ENCODE measurements around the gene TBK1. TPM values are rescaled to one million over a fixed set of nuclear protein-coding genes. Genes with fewer than 3 reads are reported as not detected.
"Not testable (repeated sequence)": the region's sequence is repeated elsewhere in the genome, so short reads cannot be mapped to it uniquely, and the experiment has no call there.

Gene TBK1
- total RNA-seq, 4 donors from 2014 or later = 15.3 to 27.5 (median 19.9) TPM

DNA sequence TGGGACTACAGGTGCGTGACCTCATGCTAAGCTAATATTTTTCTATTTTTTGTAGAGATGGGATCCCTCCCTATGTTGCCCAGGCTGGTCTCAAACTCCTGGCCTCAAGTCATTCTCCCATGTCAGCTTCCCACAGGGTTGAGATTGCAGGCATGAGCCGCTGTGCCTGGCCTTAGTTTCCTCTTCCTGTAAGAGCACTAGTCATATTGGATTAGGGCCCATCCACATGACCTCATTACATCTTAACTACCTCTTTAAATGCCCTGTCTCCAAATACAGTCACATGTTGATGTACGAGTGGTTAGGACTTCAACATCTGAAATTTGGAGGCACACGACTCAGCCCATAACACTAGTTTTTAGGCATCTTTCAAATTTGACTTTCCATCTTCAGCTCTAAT, 86.2 kb downstream of the TBK1 start:
- Histone ChIP-seq H3K4me3 (no peak overlapping the region), H3K27ac (no peak overlapping the region), H3K4me1 (no peaks in the 10 kb centered on the region), H3K9me3 (no peaks in the 10 kb centered on the region), H3K36me3 (no peaks in the 10 kb centered on the region), H3K27me3 (no peaks in the 10 kb centered on the region)
- WGBS = 74% methylated on average over 4 of the region's 4 CpGs
- TF ChIP-seq, protein P1, sequence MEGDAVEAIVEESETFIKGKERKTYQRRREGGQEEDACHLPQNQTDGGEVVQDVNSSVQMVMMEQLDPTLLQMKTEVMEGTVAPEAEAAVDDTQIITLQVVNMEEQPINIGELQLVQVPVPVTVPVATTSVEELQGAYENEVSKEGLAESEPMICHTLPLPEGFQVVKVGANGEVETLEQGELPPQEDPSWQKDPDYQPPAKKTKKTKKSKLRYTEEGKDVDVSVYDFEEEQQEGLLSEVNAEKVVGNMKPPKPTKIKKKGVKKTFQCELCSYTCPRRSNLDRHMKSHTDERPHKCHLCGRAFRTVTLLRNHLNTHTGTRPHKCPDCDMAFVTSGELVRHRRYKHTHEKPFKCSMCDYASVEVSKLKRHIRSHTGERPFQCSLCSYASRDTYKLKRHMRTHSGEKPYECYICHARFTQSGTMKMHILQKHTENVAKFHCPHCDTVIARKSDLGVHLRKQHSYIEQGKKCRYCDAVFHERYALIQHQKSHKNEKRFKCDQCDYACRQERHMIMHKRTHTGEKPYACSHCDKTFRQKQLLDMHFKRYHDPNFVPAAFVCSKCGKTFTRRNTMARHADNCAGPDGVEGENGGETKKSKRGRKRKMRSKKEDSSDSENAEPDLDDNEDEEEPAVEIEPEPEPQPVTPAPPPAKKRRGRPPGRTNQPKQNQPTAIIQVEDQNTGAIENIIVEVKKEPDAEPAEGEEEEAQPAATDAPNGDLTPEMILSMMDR (IDR thresholded peaks at IDR 0.05) = no peak
- TF ChIP-seq EP300 (IDR thresholded peaks at IDR 0.05) (no peak), POLR2AphosphoS5 (IDR thresholded peaks at IDR 0.05) (no peak), POLR2A (IDR thresholded peaks at IDR 0.05) (no peak)
- DNase-seq (ENCODE audit: low spot score in 2 of 2) = no peak

DNA sequence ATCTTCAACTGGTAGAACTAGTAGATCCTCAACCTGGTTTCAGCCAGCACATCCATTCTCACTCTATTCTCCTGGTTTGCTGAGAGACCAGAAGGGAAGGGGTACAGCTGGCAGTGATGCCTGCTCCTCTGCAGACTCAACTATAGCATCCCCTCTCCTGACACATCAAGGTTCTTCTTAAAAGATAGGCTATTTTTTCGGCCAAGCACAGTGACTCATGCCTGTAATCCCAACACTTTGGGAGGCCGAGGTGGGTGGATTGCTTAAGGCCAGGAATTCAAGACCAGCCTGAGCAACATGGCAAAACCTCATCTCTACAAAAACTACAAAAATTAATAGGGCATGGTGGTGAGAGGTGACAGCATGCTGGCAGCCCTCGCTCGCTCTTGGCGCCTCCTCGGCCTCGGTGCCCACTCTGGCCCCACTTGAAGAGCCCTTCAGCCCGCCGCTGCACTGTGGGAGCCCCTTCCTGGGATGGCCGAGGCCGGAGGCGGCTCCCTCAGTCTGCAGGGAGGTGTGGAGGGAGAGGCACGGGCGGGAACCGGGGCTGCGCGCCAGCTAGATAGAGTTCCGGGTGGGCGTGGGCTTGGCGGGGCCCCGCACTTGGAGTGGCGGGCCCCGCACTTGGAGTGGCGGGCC, 90.6 kb downstream of the TBK1 start:
- H3K4me1 ChIP-seq; H3K27me3 ChIP-seq; H3K4me3 ChIP-seq; DNase-seq (ENCODE audit: low spot score in 2 of 2); H3K9me3 ChIP-seq; H3K36me3 ChIP-seq; H3K27ac ChIP-seq: not testable (repeated sequence)
- 57% methylated on average over 11 of the region's 24 CpGs for WGBS

DNA sequence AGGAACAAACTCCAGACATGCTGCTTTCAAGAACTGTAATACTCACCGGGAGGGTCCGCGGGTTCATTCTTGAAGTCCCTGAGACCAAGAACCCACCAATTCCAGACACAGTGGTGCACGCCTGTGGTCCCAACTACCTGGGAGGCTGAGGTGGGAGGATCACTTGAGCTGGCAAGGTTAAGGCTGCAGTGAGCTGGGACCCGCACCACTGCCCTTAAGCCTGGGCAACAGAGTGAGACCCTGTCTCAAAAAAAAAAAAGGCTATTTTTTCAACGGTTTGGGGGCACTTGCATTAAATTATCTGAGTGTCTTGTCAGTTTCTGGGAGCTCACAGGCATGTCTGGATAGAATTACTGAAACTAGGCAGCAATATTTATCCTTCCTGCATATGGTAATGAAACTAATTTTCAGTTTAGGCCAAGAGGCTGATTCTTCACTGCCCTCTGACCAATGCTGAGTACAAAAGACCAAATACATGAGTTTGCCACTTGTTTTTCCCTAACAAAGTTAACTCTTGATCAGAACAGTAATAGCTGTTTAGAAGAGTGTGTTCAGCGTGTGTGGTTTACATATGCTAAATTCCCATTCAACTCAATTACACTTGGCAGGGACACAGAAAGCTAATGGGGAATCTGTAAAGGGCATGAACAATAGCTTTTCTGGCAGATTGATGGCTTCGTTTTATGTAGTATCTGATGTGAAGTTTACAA, 92.6 kb downstream of the TBK1 start:
- DNase-seq (ENCODE audit: low spot score in 2 of 2) = no peak
- 67% methylated on average over 8 of the region's 8 CpGs for WGBS
- no peak for TF ChIP-seq POLR2A (IDR thresholded peaks at IDR 0.05)
- TF ChIP-seq POLR2AphosphoS5 (IDR thresholded peaks at IDR 0.05) = no peak
- no peak for TF ChIP-seq EP300 (IDR thresholded peaks at IDR 0.05)
- TF ChIP-seq, protein P1 (IDR thresholded peaks at IDR 0.05) = no peak
- H3K4me3 ChIP-seq = no peak overlapping the region
- no peaks in the 10 kb centered on the region for H3K36me3 ChIP-seq
- no peaks in the 10 kb centered on the region for H3K27me3 ChIP-seq
- no peak overlapping the region for H3K27ac ChIP-seq
- peaks cover under 1% of the 10 kb centered on the region for H3K4me1 ChIP-seq
- H3K9me3 ChIP-seq = no peaks in the 10 kb centered on the region

DNA sequence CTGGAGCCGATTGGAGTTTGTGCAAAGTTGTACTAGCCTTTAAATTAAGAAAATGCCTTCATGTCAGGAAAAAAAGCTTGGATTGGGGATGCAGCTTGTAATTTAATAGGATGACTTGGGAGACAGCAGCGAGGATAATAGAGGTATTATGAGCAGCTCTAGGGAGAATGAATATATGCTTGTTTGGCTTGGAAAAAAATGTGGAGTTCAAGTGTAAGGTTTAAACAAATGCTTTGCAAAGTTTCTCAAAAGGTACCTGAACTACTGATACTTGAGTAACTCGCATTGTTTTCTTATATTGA, 93.1 kb downstream of the TBK1 start:
- H3K36me3 ChIP-seq = no peaks in the 10 kb centered on the region
- no peaks in the 10 kb centered on the region for H3K9me3 ChIP-seq
- 58% methylated on average over 3 of the region's 3 CpGs for WGBS
- peaks cover 5% of the 10 kb centered on the region for H3K4me1 ChIP-seq
- TF ChIP-seq EP300 (IDR thresholded peaks at IDR 0.05) (no peak), POLR2AphosphoS5 (IDR thresholded peaks at IDR 0.05) (no peak), POLR2A (IDR thresholded peaks at IDR 0.05) (no peak)
- TF ChIP-seq, protein P1 (IDR thresholded peaks at IDR 0.05) = no peak
- no peak for DNase-seq (ENCODE audit: low spot score in 2 of 2)
- no peak overlapping the region for H3K27ac ChIP-seq
- no peak overlapping the region for H3K4me3 ChIP-seq
- no peaks in the 10 kb centered on the region for H3K27me3 ChIP-seq

DNA sequence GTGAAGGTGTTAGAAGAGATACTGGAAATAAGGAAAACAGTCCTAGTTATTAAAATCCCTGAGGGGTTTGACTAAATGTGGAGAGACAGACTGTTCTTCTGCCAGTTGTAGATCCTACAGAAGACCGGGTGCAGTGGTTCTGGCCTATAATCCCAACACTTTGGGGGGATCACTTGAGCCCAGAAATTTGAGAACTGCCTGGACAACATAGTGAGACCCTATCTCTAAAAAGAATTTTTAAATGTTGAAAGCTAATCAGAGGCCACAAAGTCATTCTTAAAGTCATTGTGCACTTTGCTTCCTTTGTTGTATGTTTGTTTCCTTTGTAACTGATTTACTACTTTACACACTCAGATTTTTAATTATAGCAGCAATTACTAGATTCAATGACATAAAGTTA, 97.2 kb downstream of the TBK1 start:
- Histone ChIP-seq H3K27ac (no peak overlapping the region), H3K36me3 (no peaks in the 10 kb centered on the region), H3K9me3 (no peaks in the 10 kb centered on the region), H3K27me3 (no peaks in the 10 kb centered on the region), H3K4me1 (peaks cover 23% of the 10 kb centered on the region), H3K4me3 (no peak overlapping the region)
- 80% methylated on average over 1 of the region's 1 CpG for WGBS
- TF ChIP-seq, protein P1 (IDR thresholded peaks at IDR 0.05) = no peak
- TF ChIP-seq POLR2AphosphoS5 (IDR thresholded peaks at IDR 0.05) = no peak
- no peak for TF ChIP-seq POLR2A (IDR thresholded peaks at IDR 0.05)
- no peak for TF ChIP-seq EP300 (IDR thresholded peaks at IDR 0.05)
- no peak for DNase-seq (ENCODE audit: low spot score in 2 of 2)
